Hepatocyte (in vitro differentiated cells): ENCODE data around the gene FAM227B.
"Not testable (repeated sequence)": the region's sequence is repeated elsewhere in the genome, so short reads cannot be mapped to it uniquely, and the experiment has no call there.

Experiments used
- CTCF ChIP-seq: fragments of 200-600 bp; sonication (generic); IDR thresholded peaks from 2 replicates; pipeline ENCODE4 v1.5.1; 2016; ENCODE audit warnings: antibody characterized with exemption, mild to moderate bottlenecking; ENCODE audit not compliant: poor library complexity
- EZH2 ChIP-seq: fragments of 200-600 bp; sonication (generic); IDR thresholded peaks from 2 replicates; pipeline ENCODE4 v1.6.1; 2016; ENCODE audit warnings: antibody characterized with exemption, mild to moderate bottlenecking, borderline replicate concordance
- EZH2phosphoT487 ChIP-seq: fragments of 200-600 bp; sonication (generic); IDR thresholded peaks from one replicate; pipeline ENCODE4 v1.6.1; 2018; ENCODE audit warnings: antibody characterized with exemption, mild to moderate bottlenecking, low read depth, moderate library complexity; ENCODE audit not compliant: unreplicated experiment, severe bottlenecking

DNA sequence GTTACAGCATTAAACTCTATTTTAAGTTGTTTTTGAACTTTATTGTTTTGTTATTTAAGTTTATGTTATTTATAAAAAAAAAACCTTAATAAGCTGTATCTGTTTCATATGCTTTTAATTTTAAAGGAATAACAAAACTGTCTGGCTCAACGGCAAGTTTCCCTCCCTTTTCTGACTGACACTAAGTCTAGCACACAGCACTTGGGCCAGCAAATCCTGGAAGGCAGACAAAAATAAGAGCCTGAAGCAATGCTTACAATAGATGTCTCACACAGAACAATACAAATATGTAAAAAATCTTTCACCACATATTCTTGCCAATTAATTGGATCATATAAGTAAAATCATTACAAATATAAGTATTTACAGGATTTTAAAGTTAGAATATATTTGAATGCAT lies 135.2 kb downstream of the FAM227B start:
- not testable (repeated sequence) for TF ChIP-seq CTCF, EZH2, EZH2phosphoT487
